GM19372 (cell line): ENCODE results near the gene TFR2.
A peak's percentile ranks its signal among the peaks of the same experiment; 100 is the strongest.

Experiments used
- ATAC-seq: cut with Tn5 transposase; IDR thresholded peaks from one replicate; pipeline ENCODE4 v1.9.1; 2021; ENCODE audit warnings: mild to moderate bottlenecking, low read depth, moderate library complexity; ENCODE audit not compliant: unreplicated experiment

Gene TFR2

DNA sequence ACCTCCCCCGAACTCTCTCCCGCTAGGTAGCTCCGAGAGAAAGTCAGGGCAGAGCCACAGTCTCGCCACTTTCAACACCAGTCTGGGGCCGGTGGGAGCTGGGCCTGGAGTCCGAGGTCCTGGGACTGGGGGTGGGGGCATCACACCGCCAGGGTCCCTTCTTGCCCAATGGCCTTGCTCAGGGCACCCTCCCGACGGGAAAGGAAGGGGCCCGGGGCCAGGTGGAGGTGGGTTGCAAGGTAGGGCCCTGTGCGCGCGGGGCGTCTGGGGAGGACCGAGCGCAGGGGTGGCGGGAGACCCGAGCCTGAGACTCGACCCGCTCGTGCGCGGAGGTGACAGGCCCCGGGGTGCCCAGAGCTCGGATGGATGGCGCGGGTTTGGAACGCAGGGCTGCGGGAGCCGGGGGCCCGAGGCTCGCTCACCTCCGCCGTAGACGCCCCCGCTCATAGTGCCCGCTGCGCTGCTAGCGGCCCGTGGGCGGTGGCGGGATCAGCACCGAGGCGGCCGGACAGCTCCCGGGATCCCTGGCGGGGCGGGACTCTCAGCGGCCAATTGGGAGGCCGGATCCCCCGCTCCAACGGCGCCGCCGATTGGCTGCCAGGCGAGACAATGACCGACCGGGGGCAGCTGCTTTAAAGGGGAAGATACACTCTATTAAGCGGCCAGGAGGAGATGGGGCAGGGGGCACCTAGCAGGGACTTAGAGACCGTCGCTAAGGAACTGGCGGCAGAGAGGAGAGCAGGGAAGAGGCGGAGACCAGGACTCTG, 14.7 kb upstream of the TFR2 start, which contains the start of gene ACTL6B:
TSS of gene ACTL6B (minus strand) at position 541 of the 767 bp plus-strand sequence. CDS start at position 447, 94 bp downstream.
- no peak for ATAC-seq

DNA sequence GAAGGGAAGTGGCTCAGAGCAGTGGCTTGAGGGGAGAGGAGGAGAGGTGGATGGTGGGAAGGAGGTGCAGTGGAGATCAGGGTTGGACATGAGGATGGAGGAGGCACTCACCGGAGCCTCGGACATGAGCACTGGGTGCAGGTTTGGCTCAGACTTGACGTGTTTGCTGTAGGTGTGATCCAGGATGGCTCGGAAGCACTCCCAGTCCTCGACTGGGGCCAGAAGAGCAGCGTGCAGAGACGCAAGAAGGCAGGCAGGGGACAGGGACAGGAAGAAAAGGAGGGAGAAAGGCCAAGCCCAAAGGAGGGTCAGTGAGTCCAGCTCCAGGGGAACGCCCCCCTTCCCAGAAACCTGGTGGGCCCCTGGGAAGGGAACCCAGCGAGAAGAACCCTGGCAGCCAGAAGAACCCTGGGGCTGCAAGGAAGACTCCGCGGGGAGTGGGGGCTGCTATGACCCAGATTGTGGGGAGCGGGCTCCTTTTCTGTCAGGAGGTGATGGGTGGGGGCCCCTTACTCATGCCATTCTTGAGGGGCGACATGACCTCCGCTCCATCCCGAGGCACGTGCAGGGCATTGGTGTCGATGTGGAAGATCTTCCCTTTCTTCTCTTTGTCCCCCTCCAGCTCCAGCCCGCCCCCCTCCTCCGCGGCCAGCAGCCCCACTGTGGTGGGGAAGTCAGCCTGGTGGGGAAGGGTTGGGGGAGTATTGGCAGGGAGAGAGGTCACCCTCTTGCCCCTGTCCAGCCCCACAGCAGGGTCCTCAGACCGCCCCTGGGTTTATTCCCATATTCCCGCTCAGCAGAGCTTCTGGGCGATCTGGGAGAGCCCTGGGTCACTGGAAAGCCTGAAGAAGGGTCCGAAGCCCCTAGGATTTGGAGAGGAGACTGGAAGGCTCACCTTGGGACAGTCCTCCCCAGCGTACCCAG, 13.8 kb upstream of the TFR2 start:
- ATAC-seq, result no peak

DNA sequence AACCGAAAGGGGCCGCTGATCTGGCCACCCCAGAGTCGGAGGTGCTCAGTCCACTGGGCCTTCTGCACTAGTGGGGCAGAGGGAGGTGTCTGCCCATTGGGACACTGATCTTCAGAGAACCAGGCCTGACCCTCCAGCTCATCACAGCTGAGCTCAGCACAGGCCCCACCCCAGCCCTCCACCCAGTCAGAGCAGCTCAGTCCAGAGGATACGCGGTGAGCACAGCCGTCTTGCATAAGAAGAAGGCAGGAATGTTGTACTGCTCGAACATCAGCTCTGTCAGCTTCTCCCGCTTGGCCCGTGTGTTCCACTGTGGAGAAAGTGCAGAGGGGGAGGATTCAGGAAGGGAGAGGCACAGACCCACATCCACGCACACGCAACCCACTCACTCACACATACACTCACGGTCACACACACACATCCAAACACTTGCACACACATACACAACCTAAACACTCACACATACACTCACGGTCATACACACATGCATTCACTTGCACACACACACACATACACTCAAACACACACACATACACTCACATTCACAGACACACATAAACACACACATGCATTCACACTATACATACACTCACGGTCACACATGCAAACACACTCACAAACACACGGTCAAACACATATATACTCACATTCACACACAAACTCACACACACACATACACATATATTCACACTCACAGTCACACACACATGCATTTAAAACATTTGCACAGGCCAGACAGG, 8.6 kb upstream of the TFR2 start:
- ATAC-seq, result no peak

DNA sequence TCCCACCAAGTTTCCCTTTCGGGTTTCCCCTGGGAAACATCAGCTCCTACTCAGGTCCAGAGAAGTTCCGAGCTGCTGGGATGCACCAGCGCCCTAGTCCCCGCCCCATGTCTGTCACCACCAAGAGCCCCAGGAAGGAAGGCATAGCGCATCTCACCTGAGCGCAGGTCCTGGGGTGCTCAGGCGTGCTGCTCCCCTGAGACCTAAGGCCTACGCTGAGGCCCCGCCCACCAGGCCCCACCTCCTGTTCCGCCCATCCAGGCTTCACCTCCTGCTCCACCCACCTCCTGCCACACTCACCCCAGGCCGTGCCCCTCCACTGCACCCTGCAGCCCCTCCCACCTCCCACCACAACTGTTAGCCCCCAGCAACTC, 1.2 kb upstream of the TFR2 start:
- no peak for ATAC-seq

DNA sequence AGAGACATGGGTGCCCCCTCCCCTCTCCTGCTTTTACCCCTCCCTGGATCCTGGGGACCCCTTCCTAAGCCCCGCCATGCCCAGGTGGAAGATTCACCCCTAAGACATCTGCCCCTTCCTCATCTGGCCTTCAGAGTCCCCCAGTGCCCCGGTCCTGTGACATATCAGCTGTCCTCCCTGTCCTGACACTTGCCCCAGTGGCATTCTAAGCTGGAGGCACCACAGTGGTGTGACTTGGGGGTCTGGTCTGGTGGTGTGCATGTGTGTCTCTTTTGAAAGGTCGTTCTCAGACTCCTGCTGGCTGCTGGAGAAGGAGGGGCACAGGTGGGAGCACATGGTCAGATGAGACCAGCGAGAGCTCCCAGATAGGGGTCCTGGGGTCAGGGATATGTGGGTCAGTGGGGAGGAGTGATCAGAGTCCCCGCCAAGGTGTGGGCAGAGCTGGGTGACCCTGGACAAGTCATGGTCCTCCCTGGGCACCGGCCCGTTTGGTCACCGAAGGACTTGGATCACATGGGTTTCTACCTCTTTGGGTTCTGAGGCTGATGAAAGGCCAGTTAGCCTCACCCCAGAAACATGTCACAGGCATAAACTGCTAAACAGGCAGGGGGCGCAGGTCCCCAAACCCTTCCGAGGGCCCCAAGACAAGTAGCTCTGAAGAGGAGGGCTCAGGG, 645 bp upstream of the TFR2 start:
- ATAC-seq, result no peak

DNA sequence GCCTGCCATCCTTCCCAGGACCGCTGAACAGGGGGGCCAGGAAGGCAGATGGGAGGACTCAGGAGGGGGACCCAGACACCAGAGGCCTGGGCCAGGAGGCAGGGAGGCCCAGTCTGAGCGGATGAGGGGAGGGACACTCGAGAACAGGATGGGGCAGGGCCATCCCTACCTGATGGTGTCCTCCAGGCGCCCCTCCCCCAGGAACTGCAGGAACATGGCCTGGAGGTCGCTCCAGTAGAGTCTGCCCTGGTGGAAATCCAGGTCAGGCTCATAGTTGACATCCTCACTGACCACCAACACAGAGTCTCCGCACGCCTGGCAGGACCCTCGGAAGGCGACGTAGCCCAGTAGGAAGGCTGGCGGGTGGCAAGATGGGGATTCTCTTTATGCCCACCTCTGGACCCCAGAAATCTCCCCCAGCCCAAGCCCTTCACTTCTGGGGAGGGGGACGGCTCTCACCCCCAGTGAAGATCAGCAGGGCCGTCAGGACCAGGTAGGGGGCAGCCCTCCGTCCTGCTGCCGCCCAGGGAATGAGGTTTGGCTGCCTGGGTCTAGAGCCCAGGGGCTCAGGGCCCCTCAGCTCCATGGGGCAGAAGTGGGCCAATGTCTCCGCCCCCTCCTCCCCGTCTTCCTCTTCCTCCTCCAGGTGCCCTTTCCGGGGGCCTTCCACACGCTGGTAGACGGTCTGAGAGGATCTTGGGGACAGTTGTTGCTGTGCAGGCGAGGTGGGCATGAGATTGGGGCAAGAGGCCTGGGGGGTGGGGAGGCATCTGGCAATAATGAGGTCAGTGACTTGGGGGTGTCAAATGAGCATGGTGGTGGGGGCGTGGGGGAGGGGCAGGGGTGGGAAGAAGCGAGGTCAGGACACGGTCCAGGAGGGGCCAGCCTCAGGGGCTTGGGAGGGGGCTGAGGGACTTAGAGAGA, 573 bp downstream of the TFR2 start:
- ATAC-seq, result no peak

DNA sequence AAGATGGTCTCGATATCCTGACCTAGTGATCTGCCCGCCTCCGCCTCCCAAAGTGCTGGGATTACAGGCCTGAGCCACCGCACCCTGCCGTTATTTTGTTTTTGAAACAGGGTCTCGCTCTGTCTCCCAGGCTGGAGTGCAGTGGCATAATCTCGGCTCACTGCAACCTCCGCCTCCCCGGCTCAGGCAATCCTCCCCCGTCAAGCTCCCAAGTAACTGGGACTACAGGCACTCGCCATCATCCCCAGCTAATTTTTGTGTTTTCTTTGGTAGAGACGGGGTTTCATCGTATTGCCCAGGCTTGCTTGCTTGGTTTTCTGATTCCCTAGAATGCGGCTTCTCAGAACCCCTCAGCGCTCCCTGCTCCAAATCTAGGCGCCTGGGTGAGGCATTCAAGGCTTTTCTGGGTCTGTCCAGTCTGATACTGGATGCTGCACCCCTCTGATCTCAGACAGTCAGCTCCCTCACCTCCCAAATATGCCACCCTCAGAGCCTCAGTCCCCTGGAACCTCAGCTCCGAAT, 1.3 kb downstream of the TFR2 start:
- no peak for ATAC-seq

DNA sequence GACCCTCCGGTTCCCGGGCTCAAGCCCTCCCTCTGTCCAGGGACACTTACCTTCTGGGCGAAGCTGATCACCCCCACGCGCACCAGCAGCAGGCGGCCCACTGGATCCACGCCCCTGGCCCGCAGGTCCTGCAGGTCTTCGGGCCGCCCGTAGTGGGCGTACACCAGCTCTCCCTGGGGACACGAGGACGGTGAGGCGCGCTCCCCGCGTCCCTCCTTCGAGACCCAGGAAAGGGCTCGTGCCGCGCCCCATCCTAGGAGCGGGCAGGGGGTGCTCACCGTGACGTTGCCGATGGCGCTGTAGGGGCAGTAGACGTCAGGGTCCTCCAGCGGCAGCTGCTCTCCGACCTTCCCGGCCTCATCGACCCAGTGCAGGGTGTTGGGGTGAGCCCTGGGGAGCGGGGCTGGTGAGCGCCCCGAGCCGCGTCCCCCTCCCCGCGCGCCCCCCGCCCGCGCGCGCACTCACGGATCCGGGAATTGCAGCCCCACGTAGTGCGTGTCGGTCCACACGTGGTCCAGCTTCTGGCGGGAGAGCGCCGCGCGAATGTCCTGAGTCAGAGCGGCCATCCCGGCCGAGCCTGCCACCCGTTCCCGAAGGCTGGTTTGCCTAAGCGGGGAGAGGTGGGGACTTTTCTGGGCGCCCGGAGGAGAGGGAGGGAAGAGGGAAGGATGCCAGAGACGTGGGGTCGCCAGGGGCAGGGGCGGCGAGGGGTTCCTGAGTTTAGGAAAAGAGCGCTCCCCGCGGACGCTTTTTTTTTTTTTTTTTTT, 8.2 kb downstream of the TFR2 start:
- ATAC-seq, result no peak

DNA sequence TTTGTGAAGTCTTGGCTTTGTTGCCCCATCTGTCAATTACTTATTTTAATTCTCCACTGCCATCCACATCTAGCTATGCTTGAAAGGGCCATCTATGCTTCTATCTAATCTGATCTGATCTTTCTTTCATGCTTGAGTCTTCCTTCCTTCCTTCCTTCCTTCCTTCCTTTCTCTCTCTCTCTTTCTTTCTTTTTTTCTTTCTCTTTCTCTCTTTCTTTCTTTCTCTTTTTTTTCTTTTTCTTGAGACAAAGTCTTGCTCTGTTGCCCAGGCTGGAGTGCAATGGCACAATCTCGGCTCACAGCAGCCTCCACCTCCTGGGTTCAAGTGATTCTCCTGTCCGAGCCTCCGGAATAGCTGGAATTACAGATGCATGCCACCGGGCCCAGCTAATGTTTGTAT, 11.3 kb downstream of the TFR2 start:
- no peak for ATAC-seq

DNA sequence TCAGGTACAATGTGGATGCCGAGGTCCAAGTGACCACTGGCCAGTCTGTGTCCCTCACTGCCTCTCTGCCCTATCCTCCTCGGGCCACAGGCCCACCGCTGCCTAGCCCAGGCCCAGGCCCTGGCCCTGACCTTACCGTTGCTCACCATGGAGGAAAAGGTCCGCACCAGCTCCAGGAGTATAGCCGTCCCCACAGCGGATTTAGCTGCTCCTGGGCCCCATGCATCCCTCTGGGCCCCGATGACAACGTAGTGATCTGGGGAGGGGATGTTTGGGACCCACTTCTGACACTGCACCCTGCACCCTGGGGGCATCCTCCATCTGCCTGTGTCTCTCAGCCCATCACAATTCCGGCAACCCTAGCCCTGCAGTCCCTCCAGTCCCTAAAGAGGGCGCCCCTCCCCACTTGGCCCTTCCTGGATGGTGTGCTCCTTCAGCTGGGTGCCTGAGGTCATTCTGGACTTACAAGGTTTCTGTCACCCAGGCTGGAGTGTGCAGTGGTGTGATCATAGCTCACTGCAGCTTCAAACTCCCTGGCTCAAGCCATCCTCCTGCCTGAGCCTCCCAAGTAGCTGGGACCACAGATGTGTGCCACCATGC, 12.1 kb downstream of the TFR2 start:
- ATAC-seq, result no peak

DNA sequence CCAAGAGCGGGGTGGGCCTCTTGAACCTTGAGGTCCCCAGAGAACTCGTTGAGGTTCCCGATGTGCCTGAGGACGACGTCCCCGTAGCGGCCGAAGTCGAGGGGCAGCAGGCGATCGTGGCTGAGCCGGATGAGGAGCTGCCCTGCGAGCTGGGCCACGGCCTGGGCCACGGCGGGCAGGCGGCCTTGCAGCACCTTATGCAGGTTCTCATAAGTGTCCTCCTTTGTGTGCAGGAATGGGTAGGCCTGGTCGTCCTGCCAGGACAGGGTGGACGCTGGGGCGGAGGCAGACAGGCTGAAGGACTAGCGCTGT, 14.2 kb downstream of the TFR2 start:
- no peak for ATAC-seq

DNA sequence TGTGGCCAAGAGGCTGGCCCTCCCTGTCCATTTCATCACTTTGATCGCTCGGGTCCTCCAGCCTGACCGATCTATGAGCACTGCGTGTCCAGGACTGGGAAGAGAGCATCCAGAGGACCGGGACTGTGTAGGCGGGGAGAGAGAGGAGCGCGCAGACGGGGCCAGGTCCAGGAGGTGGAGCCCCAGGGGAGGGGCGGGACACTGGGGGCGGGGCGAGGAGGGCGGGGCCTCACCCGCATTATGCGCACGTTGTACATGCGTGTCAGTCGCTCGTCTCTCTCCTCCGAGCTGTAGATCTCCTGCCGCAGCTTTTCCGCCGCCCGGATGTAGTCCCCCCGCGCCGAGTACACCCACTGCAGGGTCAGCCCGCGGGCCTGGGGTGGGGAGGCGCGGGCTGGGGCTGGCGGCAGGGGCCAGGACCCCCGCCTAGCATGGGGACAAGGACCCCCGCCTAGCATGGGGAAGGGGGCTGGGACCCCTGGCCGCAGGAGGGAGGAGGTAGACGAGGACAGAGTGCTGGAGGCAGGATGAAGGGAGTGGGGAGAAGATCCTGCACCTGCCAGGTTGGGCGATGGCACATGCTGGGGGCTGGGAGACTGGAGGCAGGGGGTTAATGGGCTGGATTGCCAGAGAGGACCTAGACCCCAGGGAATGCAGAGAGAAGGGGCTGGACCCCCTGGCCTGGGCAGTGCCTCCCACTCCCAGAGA, 14.7 kb downstream of the TFR2 start:
- peak; percentile 81 for ATAC-seq

DNA sequence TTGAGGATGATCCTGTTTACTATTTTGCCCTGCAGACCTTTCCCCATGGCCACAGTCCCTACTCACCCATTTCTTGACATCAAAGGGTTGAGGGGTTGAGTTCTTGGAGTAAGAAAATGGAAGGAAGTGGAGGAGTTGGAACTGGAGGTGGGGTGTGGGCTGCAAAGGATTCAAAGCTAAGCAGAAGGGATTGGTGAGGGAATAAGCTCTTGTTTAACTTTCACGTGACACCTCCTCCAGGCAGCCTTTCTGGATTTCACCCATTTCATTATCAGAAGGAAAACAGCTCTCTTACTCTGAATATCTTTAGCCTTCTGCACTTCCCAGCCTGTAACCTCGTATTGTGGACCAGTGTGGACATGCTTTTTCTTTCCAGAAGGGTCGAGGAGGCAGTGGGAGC, 15.3 kb downstream of the TFR2 start:
- no peak for ATAC-seq

DNA sequence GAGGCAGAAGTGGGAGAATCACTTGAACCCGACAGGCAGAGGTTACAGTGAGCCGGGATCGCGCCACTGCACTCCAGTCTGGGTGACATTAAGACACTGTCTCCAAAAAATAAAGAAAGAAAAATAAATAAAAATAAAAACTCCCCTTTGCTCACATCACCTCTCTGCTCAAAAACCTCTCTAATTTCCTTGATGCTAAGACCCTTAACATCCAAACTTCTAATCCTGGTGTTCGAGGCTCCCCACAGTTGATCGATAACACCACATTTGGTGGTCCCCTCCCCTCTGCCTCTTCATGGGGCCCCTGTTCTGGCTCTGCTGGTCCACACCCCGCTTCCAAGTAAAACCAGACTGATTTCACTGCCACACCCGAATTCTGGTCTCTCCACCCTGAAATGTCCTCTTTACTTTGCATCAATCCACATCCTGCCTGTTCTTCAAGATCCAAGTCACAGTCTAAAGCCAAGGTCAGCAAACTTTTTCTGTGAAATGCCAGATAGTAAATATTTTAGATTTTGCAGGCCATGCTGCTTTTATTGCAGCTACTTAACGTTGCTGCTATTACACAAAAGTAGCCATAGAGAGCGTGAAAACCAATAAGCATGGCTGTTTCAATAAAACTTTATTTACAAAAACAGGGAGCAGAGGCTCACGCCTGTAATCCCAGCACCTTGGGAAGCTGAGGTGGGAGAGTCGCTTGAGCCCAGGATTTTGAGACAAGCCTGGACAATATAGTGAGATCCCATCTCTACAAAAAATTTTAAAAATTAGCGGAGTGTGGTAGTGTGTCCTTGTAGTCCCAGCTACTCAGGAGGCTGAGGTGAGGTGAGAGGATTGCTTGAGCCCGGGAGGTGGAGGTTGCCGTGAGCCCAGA, 17.2 kb downstream of the TFR2 start:
- no peak for ATAC-seq

DNA sequence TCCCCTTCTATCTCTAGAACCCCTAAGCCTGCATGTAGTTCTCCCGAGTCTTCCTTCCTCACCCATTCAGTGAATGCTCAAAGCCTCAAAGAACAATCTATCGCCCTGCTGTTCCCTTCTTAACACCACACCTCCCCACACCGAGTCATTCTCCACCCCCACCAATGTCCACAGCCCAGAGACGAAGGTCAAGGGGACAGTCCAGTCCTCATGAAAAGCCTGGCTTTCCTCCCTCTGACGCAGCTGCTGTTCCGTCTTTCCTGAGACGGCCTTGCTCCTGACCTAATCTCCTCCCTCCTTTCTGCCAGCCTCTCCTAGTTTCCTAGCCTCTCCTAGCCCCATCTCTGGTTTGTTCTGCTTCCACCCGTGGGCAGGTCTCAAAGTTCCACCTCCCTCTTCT, 19.8 kb downstream of the TFR2 start:
- no peak for ATAC-seq

DNA sequence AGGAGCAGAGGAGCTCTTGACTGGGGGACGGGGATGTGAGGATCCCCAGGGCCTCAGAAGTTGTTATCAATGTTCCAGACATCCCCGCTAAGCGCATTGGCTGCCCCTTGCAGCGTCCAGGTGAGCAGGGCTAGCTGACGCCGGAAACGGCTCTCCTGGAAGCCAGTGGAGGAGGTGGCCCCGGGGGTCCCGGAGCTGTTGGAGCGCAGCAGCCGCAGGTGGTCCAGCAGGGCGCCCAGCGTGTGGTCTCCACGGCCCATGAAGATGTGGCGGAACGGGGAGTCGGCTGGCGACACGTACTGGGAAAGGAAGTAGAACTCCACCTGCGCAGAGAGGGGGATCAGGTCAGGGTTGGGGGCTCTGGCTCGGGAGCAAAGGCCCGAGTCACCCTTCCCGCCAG, 20.5 kb downstream of the TFR2 start:
- ATAC-seq, result no peak

DNA sequence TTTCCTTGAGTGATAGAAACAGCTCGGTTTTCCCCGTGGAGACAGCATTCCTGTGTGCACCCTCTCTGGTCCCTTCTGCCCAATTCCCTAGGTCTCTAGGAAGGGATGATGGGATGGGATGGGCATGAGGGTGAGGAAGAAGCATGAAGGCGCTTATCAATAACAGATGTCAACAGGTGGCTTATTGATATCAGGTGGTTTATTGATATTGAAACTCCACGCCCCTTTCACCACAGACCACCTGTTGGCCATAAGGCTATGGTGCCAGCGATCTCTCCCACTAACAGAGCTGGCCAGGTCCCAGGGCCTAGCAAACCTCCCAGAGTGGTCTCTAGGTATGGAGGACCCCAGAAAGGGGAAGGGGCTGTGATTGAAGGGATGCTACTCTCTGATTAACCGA, 21.1 kb downstream of the TFR2 start:
- no peak for ATAC-seq
